ENCODE results near the gene C1orf50. TPM values are rescaled to one million over a fixed set of nuclear protein-coding genes. Genes with fewer than 3 reads are reported as not detected.

The C1orf50 gene
- total and polyA plus RNA-seq, 2 of the 4 experiments (the other 2 are of a cell fraction): 2.0 to 6.0 TPM

GRCh38 chr1:42736571-42737200 is 30.4 kb upstream of the C1orf50 start:
- Histone ChIP-seq H2AK9ac (replicated peaks; ENCODE audit: low read depth, low read length, poor library complexity) (peak overlapping the region; percentile 46), H3K79me1 (ENCODE audit: low read depth in 1 of 2, low read length in 2 of 2) (no peaks in the 10 kb centered on the region), H3K27me3 (ENCODE audit: control insufficient read depth, insufficient read depth, low read length) (no peaks in the 10 kb centered on the region; the same call in 1 of the 2 replicates), H3K4me2 (ENCODE audit: low read depth, low read length) (no peak overlapping the region), H2BK5ac (ENCODE audit: low read depth, low read length, poor library complexity, severe bottlenecking) (no peak overlapping the region), H3K14ac (replicated peaks; ENCODE audit: low read depth, low read length) (no peak overlapping the region), H3K9me3 (ENCODE audit: control insufficient read depth, insufficient read depth, low read length) (no peaks in the 10 kb centered on the region), H3K56ac (ENCODE audit: extremely low read depth, insufficient read depth, low read length) (no peak overlapping the region), H2AK5ac (ENCODE audit: low read depth, low read length) (no peak overlapping the region), H2BK15ac (ENCODE audit: low read depth, low read length) (no peak overlapping the region), H3K4ac (ENCODE audit: low read depth, low read length) (no peak overlapping the region), H4K20me1 (ENCODE audit: insufficient read depth, low read length) (no peaks in the 10 kb centered on the region), H3K23ac (ENCODE audit: low read depth, low read length) (no peak overlapping the region), H2BK120ac (ENCODE audit: low read depth, low read length) (no peak overlapping the region), H3K4me3 (ENCODE audit: insufficient read depth, low read depth, low read length) (no peak overlapping the region), H4K5ac (ENCODE audit: low read depth, low read length) (no peak overlapping the region), H3K4me1 (ENCODE audit: control insufficient read depth, insufficient read depth, low read length) (no peaks in the 10 kb centered on the region), H4K8ac (ENCODE audit: low read depth in 2 of 2, low read length in 2 of 2) (no peak overlapping the region), H2BK20ac (ENCODE audit: low read depth, low read length) (no peak overlapping the region), H3K27ac (ENCODE audit: insufficient read depth, low read length) (no peak overlapping the region), H2AFZ (replicated peaks; ENCODE audit: low read length, poor library complexity) (peak overlapping the region; percentile 84), H4K91ac (ENCODE audit: insufficient read depth, low read depth, low read length) (no peak overlapping the region), H3K36me3 (ENCODE audit: control insufficient read depth, insufficient read depth, low read length) (no peaks in the 10 kb centered on the region), H3K9me1 (ENCODE audit: insufficient read depth, low read length) (no peaks in the 10 kb centered on the region), H3K18ac (ENCODE audit: low read depth, low read length) (no peak overlapping the region), H3K9ac (ENCODE audit: low read depth, low read length) (no peak overlapping the region)
- in situ Hi-C loops (cut with MboI; ENCODE audit: low sequenced_read_pairs): no loop called here
- intact Hi-C loops (cut with micrococcal nuclease): no loop called here
- WGBS, 2 experiments (ENCODE audit: extremely low coverage in 2 of 2, insufficient read length in 1 of 2): 100% methylated on average over 2 of the region's 8 CpGs; no CpG with 5 or more reads in 1 of the 2 experiments
- CTCF ChIA-PET: no interaction called here
- BruUV-seq (replicated peaks): no TSS peak
- dilution Hi-C loops (cut with HindIII; ENCODE audit: low sequenced_read_pairs, unreplicated experiment): no loop called here
- no peak for DNase-seq
- TF ChIP-seq MXI1 (IDR thresholded peaks at IDR 0.05; ENCODE audit: borderline replicate concordance, low read depth, low read length): no peak
- no peak for TF ChIP-seq USF2 (IDR thresholded peaks at IDR 0.05; ENCODE audit: low read depth, low read length)
- TF ChIP-seq RCOR1 (IDR thresholded peaks at IDR 0.05; ENCODE audit: insufficient replicate concordance, low read length): no peak
- TF ChIP-seq CTCF (conservative IDR thresholded peaks at IDR 0.05; ENCODE audit: low read depth, low read length): no peak
- no peak for TF ChIP-seq MAFK (IDR thresholded peaks at IDR 0.05; ENCODE audit: low read depth, low read length)
- TF ChIP-seq RFX5 (IDR thresholded peaks at IDR 0.05; ENCODE audit: low read depth, low read length): no peak
- TF ChIP-seq BHLHE40 (IDR thresholded peaks at IDR 0.05; ENCODE audit: low read depth, low read length): no peak
- no peak for TF ChIP-seq MAZ (IDR thresholded peaks at IDR 0.05; ENCODE audit: borderline replicate concordance, low read depth, low read length)
- TF ChIP-seq ELK1 (IDR thresholded peaks at IDR 0.05; ENCODE audit: borderline replicate concordance, low read depth, low read length): no peak
- no peak for TF ChIP-seq FOS (IDR thresholded peaks at IDR 0.05; ENCODE audit: low read depth, low read length)
- TF ChIP-seq RAD21 (IDR thresholded peaks at IDR 0.05; ENCODE audit: low read length): no peak
- no peak for TF ChIP-seq POLR2A (IDR thresholded peaks at IDR 0.05; ENCODE audit: low read depth, low read length)
- TF ChIP-seq NFE2L2 (IDR thresholded peaks at IDR 0.05; ENCODE audit: low read depth, low read length): no peak
- TF ChIP-seq CEBPB (IDR thresholded peaks at IDR 0.05; ENCODE audit: low read depth, low read length): no peak
- TF ChIP-seq SMC3 (IDR thresholded peaks at IDR 0.05; ENCODE audit: low read depth, low read length): no peak
- TF ChIP-seq CHD1 (IDR thresholded peaks at IDR 0.05; ENCODE audit: low read depth, low read length): no peak
- no peak for ATAC-seq (ENCODE audit: low read depth)
- POLR2A ChIA-PET (ENCODE audit: unreplicated experiment): no interaction called here
